ENCODE results near the gene PDK1.

The PDK1 gene

DNA sequence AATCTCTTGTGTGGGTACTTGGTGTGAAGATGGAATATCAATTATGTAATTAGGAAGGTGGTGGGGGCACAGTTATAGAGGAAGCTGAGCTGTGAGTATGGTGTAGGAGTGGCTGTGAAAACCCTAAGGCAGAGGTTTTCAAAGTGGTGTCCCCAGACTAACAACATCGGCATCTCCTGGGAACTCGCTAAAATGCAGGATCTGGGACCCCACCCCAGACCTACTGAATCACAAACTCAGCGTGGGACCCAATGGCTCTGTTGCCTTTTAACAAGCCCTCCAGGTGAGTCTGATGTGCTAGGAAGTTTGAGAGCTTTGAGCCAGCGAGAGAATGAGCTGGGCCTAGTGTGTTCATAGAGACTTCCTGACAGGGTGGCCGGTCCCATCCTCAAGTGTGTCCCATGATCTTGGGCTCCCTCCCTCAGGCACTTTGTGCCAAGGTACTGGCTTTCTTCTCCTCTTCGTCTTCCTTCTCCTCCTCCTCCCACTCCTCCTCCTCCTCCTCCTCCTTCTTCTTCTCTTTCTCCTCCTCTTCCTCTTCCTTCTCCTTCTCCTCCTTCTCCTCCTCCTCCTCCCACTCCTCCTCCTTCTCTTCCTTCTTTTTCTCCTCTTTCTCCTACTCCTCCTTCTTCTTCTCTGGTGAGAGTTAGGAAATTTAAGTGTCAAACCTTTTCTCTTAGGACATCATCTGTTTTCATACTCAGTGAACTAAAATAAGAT lies 86.6 kb downstream of the PDK1 start:
- no peak for DNase-seq (ENCODE audit: low read depth)

DNA sequence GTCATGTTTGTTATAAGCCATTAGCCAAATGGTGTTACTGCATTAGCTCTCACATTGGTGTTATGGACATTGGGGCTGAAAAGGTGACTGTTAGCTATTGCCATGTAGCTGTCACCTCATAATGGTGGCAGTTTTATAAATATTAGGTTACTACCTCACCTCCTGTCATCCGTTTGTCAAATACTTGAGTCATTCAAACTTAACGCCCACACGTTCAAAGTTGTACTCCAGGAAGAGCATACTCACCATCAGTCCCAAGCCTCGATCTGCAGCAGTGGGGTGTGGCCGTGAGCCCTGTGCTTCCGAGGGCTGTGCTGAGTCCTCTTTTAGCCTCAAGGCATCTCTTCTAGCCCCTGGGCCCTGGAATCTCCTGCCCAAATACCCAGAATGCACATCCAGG lies 87.3 kb downstream of the PDK1 start:
- DNase-seq (ENCODE audit: low read depth) = no peak

DNA sequence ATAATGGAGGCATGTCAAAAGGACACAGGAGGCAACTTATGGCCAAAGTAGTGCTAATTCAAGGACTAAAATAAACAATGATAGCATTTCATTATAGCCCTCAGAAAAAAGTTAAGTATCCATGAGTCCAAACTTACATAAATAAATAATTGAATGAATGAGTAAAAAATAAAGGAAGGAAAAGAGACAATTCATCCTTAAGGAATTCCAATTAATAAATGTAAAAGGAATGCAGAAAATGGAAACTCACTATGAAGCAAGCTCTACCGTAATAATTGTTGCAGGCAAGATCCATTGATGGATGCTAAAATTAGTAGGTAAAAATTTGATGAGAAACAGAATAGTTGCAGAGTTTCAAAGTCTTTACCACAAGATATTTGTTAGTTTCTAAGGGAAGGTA lies 91.5 kb downstream of the PDK1 start:
- DNase-seq (ENCODE audit: low read depth) = no peak

DNA sequence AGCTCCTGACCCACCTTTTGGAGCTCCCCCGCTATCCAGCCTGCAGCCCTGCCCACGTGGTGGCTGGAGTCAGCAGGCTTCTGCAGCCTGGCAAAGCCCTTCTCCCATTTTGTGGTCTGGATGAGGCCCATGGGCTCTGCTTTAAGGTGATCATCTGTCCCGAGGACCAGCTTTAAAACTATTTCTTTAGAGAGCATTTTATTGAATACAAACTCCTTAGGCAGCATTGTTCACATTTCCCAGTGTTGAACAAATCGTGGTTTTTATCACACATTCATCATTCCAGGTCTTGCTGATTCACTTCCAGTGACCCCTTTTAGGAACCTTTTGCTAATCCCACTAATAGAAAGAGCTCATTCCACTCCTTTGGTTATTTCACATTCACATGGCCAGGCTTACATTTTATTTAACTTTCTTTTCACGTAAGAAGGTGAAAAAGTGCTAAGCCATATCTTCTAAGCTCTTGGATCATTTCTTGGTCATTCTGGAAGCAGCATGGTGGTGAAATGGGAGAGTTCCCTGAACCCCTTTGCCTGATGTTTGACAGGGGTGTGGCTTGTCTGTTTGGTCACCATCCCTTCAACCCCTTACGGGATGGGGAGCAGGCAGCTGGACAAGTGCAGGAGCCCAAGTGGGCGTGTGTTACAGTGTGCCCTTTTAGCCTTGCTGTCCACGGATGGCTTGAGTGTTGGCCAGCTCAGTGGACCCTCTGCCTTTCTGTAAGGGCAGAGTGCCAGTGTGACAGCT lies 99.4 kb downstream of the PDK1 start:
- no peak for DNase-seq (ENCODE audit: low read depth)

DNA sequence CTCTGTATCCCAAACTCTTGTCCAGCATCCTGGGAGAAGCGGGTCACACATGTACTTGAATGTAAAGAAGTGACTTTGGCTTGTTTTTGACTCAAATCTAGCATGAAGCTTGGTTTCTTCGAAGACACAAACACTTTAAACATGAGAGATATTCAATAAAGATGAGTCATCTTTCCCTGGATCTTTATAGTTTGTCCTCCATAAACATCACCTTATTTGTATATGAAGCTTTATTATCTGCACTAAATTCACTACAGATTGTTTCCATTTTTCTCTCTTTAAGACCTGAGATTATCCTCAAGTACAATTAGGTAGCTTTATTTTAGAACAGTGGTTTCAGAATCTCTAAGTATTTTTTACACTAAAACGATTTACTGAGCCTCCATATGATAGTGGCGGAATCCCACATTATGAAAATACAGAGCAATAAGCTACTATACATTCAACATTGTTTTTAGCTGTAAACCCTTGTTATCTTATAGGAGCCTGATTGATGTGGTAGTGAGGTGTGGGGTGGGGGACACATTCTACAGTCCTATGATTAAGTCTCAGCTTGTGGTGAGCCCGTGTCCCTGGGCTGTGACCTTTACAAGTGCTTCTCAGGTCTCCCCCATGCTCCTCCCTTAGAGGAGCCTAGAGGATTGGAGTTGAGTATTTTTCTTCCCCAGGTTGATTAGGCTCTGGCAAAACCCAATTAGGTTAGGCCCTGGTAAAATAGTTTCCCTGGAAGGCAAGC lies 100.1 kb downstream of the PDK1 start:
- DNase-seq (ENCODE audit: low read depth) = no peak
